Small intestine (tissue), 7 donors: Measurements from ENCODE around the gene FGFR3. TPM values are rescaled to one million over a fixed set of nuclear protein-coding genes. Genes with fewer than 3 reads are reported as not detected.

Experiments used
- DNase-seq, 2 donors: peaks; one replicate each; pipeline versions ENCODE4 v3.0.0 to v3.0.0-alpha.2; 2013
- FAIRE-seq: peaks from 2 replicates; lab custom pipeline; 2012; peaks lifted over from hg19 to GRCh38; lab: Jason Lieb, UNC
- H3K27ac ChIP-seq, 3 donors: one replicate each; pipeline ENCODE4 v1.5.1; 2013; ENCODE audit warnings: low read length in 2 of 3, mild to moderate bottlenecking in 2 of 3, control low read depth in 1 of 3, inconsistent platforms in 1 of 3, low read depth in 1 of 3, moderate library complexity in 1 of 3
- H3K27me3 ChIP-seq, 3 donors: one replicate each; pipeline ENCODE4 v1.6.1; 2013; ENCODE audit warnings: low read length in 3 of 3, inconsistent platforms in 1 of 3; ENCODE audit not compliant: control insufficient read depth in 3 of 3, insufficient read depth in 3 of 3
- H3K36me3 ChIP-seq, 3 donors: one replicate each; pipeline ENCODE4 v1.6.1; 2013; ENCODE audit warnings: low read length in 3 of 3, inconsistent platforms in 1 of 3, low read depth in 1 of 3, mild to moderate bottlenecking in 1 of 3, moderate library complexity in 1 of 3; ENCODE audit not compliant: control insufficient read depth in 3 of 3, insufficient read depth in 2 of 3
- H3K4me1 ChIP-seq, 3 donors: one replicate each; pipeline ENCODE4 v1.6.1; 2013; ENCODE audit warnings: low read length in 2 of 3, inconsistent platforms in 1 of 3, low read depth in 1 of 3, mild to moderate bottlenecking in 1 of 3, moderate library complexity in 1 of 3; ENCODE audit not compliant: control insufficient read depth in 3 of 3, insufficient read depth in 2 of 3
- H3K4me3 ChIP-seq, 3 donors: one replicate each; pipeline ENCODE4 v1.5.1; 2013; ENCODE audit warnings: low read length in 3 of 3, control low read depth in 1 of 3, inconsistent platforms in 1 of 3, low read depth in 1 of 3, mild to moderate bottlenecking in 1 of 3, moderate library complexity in 1 of 3
- H3K9me3 ChIP-seq, 2 donors: one replicate each; pipeline ENCODE4 v1.6.1; 2013; ENCODE audit warnings: low read depth in 1 of 2, low read length in 1 of 2; ENCODE audit not compliant: control insufficient read depth in 2 of 2, insufficient read depth in 1 of 2
- WGBS, 3 donors: extraction: QIAGEN DNeasy Blood & Tissue Kit; methylation state at CpG; one replicate each; pipeline ENCODE4 v1.1.7; 2013; 5-methylcytosine and 5-hydroxymethylcytosine counted together
- polyA plus RNA-seq, 4 donors: library from polyadenylated mRNA; stranded (reverse) in 3 of 4; unstranded in 1 of 4; fragments of 200-250 nt in 3 of 4; fragments of 120-200 nt in 1 of 4; gene quantifications; one replicate each; pipeline versions ENCODE4 v1.2.1 to v1.2.3, GENCODE V29; 2013
- donor health status: healthy with polysubstance abuse.
- donor health status: control.
- donor health status: control.
- donor health status: Bipolar disorder and iron deficiency.
- donor health status: healthy.

Gene FGFR3
- polyA plus RNA-seq, 4 donors, result 13.8 to 267 (median 35.7) TPM

DNA sequence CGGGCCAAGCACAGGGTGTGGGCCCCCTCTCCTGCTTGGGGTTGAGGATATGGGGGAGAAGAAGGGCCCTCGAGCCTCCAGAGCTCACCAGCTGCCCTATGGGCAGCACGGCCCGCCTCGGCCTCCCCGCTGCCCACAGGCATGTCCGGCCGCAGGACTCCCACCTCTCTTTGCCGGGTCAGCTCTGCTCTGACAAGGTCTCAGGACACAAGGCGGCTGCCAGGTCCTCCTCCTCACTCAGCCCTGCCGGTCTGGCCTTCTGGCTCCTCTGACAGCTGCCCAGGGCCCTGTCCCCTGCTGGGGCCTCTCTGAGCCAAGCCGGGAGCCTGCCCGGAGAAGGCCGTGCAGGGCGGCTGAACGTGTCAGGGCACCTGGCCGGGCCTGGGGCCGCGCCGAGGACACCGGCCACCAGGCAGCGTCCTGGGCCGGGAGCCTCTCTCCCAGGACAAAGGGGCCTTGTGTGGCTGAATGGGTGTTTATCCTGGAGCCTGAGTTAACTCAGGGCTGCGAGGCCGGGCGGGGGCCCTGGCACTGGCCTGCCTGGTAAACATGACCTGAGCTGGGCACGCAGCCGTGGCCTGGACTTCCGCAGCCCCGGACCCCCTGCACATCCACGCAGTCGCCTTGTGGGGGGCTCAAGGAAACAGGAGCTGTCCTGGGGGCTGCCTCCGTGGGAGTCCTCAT, 46.0 kb upstream of the FGFR3 start:
- Histone ChIP-seq H3K27me3 (no peaks in the 10 kb centered on the region), H3K27ac (no peak overlapping the region)
- WGBS, 3 donors, result 45 to 76% (median 50%) methylated on average over 27 to 33 of the region's 33 CpGs

DNA sequence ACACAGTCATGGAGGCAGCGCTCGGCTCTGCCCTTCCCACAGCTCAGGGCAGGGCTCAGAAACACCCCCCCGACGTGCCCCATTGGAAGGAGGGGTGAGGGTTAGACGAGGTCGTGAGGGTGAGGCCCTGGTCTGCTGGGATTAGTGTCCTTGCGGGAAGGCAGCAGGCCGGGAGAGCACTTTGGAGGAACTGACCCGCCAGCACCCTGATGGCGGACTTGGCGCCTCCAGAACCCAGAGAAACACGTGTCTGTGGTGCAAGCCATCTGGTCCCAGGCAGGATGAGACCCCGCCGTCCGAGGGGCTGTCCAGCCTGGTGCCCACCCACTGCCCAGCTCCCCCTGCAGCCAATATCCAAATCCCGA, 45.5 kb upstream of the FGFR3 start:
- Histone ChIP-seq H3K27ac (no peak overlapping the region), H3K36me3 (peaks cover 0 to 21% (median 0%) of the 10 kb centered on the region in 3 donors), H3K9me3 (peaks cover 0 to 6% of the 10 kb centered on the region in 2 donors), H3K4me3 (no peak overlapping the region), H3K4me1 (peaks cover 0 to 20% (median 0%) of the 10 kb centered on the region in 3 donors), H3K27me3 (no peaks in the 10 kb centered on the region)
- FAIRE-seq (no peak), DNase-seq (no peak)
- 79 to 87% (median 80%) methylated on average over 12 to 16 of the region's 16 CpGs for WGBS, 3 donors

More for the DNA sequence above, 46.0 kb upstream of the FGFR3 start:
- no peak overlapping the region for H3K4me3 ChIP-seq
- H3K36me3 ChIP-seq, result peaks cover 0 to 26% (median 0%) of the 10 kb centered on the region in 3 donors
- H3K9me3 ChIP-seq, result peaks cover 0 to 6% of the 10 kb centered on the region in 2 donors
- peaks cover 0 to 14% (median 0%) of the 10 kb centered on the region in 3 donors for H3K4me1 ChIP-seq
- FAIRE-seq, result no peak
- no peak for DNase-seq

DNA sequence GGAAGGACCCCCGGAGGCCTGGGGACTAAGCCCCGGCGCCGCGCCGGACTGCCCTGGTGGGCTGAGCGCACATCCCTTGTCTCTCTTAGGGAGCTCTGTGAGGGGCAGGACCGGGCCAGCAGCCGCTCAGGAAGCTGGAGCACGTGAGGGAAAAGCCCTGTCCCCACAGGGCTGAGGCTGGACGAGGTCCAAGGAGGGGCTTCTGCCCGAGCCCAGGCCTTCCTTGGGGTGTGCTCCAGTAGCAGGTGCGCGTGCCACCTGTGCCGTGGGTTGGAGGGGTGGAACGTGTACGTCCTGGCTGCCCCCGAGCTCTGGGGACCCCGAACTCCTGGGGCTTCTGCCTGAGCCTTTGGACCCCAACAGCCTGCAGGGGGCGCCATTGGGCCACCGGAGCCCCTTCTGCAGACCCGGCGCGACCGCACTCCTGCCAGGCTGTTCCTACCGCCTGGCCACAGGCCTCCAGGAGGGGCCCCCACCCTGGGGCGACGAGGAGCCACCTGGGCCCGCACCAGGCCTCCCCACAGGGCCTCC, 44.6 kb upstream of the FGFR3 start:
- Histone ChIP-seq H3K36me3 (peaks cover 0 to 20% (median 0%) of the 10 kb centered on the region in 3 donors), H3K4me1 (peaks cover 0 to 29% (median 0%) of the 10 kb centered on the region in 3 donors), H3K27me3 (no peaks in the 10 kb centered on the region), H3K4me3 (no peak overlapping the region), H3K9me3 (peaks cover 0 to 6% of the 10 kb centered on the region in 2 donors), H3K27ac (no peak overlapping the region)
- DNase-seq (peak; percentile 70 to 90), FAIRE-seq (no peak)
- 3 to 15% (median 5%) methylated on average over 14 to 29 of the region's 29 CpGs for WGBS, 3 donors

DNA sequence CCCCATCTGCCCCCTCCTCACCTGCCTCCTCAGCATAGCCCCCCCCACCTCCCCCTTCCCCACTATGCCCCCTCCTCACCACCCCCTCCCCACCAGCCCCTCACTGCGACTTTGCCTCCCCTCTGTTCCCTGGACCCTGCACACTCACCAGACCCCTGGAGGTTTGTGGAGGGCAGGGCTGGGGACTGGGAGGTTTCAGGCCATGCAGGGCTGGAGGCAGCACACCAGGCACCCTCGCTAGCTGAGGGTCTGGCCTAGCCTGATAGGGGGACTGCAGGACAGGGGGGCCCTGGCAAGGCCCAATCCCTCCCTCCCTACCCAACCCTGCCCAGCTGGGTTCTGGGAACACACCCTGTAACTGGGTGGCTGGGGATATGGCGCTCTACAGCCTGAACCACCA, 43.7 kb upstream of the FGFR3 start:
- Histone ChIP-seq H3K27ac (no peak overlapping the region), H3K4me3 (no peak overlapping the region), H3K27me3 (no peaks in the 10 kb centered on the region), H3K36me3 (peaks cover 0 to 11% (median 0%) of the 10 kb centered on the region in 3 donors), H3K4me1 (peaks cover 0 to 37% (median 0%) of the 10 kb centered on the region in 3 donors), H3K9me3 (peaks cover 0 to 6% of the 10 kb centered on the region in 2 donors)
- WGBS, 3 donors, result 55 to 70% (median 56%) methylated on average over 3 of the region's 3 CpGs
- FAIRE-seq (no peak), DNase-seq (no peak)

DNA sequence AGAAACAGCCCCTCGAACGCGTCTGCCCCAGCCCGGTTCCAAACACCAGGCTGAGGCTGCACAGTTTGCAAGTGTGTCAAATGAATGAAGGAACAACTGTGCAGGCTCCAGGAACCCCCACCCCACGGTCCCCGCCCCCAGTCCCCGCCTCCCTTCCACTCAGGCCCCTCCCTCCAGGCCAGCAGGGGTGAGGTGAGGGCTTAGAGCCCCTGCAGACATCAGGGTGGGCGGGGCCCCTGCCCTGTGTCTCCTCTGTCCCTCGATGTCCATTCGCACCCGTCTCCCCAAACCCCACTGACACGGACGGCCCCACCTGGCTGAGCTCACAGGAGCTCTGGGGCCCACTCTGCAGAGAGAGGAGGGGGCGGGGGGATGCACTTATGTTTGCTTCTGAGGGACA, 43.3 kb upstream of the FGFR3 start:
- no peak for DNase-seq
- Histone ChIP-seq H3K36me3 (peaks cover 0 to 7% (median 0%) of the 10 kb centered on the region in 3 donors), H3K27ac (no peak overlapping the region), H3K27me3 (no peaks in the 10 kb centered on the region), H3K9me3 (peaks cover 0 to 6% of the 10 kb centered on the region in 2 donors), H3K4me3 (no peak overlapping the region), H3K4me1 (peaks cover 0 to 38% (median 0%) of the 10 kb centered on the region in 3 donors)
- FAIRE-seq, result no peak
- WGBS, 3 donors, result 71 to 76% (median 71%) methylated on average over 13 to 14 of the region's 14 CpGs

DNA sequence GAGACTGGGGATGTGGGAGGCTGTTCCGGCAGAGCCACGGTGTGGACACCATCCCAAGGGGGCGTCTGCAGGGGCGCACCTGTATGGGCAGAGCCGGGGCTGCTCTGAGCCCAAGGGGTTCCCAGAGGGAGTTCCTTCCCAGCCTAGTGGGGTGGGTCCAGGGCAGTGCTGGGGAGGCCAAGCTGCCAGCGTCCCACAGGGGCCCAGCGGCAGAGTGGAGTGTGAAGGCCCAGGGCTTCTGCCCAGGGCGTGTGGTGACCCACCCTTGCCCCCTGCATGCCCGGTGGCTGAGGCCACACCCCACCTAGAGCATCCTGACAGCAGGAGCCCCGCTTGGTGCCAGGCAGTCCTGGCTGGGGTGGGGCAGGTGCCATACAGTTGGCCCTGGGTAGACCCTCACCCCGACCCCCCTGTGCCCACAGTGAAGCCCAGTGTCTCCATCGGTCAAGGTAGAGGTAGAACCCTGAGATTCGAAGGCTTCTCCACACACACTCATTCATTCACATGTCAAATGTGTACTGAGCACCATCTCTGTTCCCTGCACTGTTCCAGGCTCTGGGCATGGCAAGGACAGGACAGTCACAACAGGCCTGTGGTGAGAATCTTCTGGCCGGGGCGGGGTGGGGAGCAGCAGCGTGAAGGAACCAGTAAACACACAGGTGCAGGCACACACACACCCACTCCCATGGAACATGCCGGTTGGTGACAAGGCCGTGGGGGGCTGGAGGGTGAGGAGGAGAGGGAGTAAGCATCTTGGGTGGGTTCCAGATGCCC, 42.5 kb upstream of the FGFR3 start:
- no peaks in the 10 kb centered on the region for H3K27me3 ChIP-seq
- DNase-seq (no peak), FAIRE-seq (no peak)
- peaks cover 0 to 3% (median 0%) of the 10 kb centered on the region in 3 donors for H3K36me3 ChIP-seq
- no peak overlapping the region for H3K27ac ChIP-seq
- no peak overlapping the region for H3K4me3 ChIP-seq
- WGBS, 3 donors, result 78 to 86% (median 81%) methylated on average over 17 to 18 of the region's 18 CpGs
- H3K9me3 ChIP-seq, result peaks cover 0 to 6% of the 10 kb centered on the region in 2 donors
- H3K4me1 ChIP-seq, result peaks cover 0 to 38% (median 0%) of the 10 kb centered on the region in 3 donors

DNA sequence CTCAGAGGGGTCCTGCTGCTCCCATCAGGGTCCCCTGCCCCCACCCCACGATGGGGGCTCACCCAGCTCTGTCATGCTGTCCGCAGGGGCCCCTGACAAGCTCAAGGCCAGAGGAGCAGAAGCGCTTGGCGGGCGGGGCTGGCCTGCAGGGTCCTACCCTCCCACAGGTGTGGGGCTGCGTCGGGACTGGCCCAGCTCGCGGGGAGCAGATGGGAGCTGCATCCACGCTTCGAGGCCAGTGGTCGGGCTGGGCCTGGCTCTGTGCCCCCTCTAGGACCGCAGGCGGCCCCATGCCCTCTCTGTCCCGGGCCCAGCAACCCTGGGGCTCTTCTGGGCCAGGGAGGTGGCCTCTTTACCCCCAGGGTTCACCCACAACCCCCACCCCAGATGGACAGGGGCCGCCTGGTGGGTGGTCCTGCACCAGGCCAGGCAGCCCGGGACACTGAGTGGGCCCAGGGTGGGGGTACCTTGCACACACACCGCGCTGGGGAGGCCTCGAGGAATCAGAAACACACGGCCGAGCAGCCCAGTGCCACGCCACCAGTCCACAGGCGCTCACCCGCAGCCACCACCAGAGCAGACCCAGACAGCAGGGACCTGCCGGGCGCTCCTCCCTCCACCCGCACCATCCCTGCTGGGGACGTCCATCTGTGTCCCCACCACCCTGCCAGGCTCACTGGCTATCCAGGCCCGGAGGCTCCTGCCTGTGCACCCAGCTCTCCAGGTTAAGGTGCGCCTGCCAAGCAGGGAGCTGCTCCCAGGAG, 41.8 kb upstream of the FGFR3 start:
- Histone ChIP-seq H3K9me3 (peaks cover 0 to 6% of the 10 kb centered on the region in 2 donors), H3K4me1 (peaks cover 0 to 38% (median 0%) of the 10 kb centered on the region in 3 donors), H3K27me3 (no peaks in the 10 kb centered on the region), H3K36me3 (no peaks in the 10 kb centered on the region), H3K27ac (no peak overlapping the region), H3K4me3 (no peak overlapping the region)
- DNase-seq, result no peak
- no peak for FAIRE-seq
- WGBS, 3 donors, result 74 to 88% (median 79%) methylated on average over 23 to 31 of the region's 31 CpGs

DNA sequence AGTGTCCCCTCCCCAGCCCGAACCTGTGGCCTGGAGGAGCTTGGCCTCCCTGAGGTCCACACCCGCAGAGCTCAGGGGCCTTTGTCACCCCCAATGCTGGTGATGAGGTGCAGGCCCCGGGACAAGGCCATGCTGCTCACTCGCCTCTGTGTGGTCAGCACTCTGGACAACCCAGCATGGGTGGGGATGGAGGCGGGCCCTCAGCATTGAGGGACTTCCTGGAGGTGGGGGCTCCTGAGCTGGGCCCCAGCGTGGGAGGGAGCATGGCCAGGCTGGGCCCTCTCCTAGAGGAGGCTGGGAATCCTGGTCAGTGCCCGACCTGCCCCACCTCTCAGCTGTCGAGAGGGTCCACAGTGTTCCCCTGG, 41.2 kb upstream of the FGFR3 start:
- 39 to 71% (median 60%) methylated on average over 8 of the region's 8 CpGs for WGBS, 3 donors

More for the DNA sequence above, 41.2 kb upstream of the FGFR3 start:
- FAIRE-seq (no peak), DNase-seq (no peak)
- Histone ChIP-seq H3K36me3 (no peaks in the 10 kb centered on the region), H3K4me1 (peaks cover 0 to 38% (median 0%) of the 10 kb centered on the region in 3 donors), H3K9me3 (peaks cover 0 to 6% of the 10 kb centered on the region in 2 donors), H3K27me3 (no peaks in the 10 kb centered on the region), H3K27ac (no peak overlapping the region), H3K4me3 (no peak overlapping the region)
